Measurements from ENCODE around the gene PLEKHG3.
A peak's percentile ranks its signal among the peaks of the same experiment; 100 is the strongest.

The PLEKHG3 gene

DNA sequence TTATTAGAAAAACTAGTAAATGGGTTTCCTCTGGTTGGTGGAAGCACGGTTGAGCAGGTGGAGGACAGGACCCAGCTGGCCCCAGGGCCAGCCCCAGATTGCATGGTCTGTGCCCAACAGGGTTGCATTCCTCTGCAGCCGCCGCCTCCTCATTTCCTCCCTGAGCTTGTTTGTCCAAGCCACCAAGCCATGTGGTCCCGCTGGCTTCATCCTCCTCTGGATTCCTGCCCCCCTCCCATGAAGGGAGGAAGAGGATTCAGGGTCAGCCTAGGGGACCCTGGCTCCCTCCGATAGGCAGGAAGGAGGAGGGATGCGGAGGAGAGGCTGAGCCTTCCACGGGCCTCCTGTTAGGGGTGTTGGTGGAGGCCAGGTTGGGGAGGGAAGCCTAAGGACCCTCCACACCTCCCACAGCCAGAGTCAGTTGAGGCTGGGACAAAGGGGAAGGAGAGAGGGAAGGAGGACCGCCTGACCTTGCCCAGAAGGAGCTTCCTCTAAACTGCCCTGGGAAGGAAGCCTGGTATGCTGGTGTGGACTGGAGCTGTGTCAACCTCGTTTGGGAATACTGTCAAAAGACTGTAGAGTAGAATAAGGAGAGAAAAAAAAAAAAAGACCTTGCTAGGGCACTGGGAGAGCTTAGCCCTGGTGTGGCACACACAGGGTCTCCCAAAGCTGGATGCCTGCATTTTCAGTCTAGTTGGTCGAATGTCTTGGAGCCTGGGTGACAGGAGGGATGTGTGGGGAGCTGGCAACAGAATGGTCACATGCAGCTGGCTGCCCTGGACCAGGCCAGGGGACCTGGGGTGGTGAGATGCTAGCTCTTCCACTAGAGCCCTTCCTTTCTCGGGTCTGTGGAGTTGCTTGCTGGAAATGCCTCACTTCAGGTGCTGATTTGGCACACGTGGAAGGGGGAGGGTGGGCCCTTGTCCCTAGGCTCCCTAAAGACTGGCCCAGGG, 42.4 kb downstream of the PLEKHG3 start:
- TF ChIP-seq ZFX (IDR thresholded peaks at IDR 0.05; ENCODE audit: borderline replicate concordance) (no peak), CTCF (IDR thresholded peaks at IDR 0.05) (no peak)
- no peak overlapping the region for H3K27ac ChIP-seq

DNA sequence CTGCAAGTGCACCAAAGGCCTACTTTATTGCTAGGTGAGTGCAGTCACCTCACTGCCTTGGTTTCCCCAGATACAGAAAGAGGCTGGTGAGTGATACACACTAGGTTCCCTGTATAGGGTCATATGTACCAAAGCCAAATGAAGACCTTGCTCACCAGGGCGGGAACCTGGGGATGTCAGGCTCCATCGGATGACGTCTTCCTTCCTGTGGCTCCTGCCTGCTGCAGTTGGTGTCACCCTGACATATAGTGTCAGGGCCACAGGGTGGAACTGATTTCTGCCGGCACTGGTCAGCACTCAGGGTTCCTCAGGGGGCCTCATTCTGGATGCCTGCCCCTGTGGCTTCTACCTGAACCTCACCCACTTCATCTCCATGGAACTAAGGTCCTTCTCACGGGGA, 43.1 kb downstream of the PLEKHG3 start:
- TF ChIP-seq CTCF (IDR thresholded peaks at IDR 0.05): no peak
- no peak for TF ChIP-seq ZFX (IDR thresholded peaks at IDR 0.05; ENCODE audit: borderline replicate concordance)
- H3K27ac ChIP-seq: no peak overlapping the region

DNA sequence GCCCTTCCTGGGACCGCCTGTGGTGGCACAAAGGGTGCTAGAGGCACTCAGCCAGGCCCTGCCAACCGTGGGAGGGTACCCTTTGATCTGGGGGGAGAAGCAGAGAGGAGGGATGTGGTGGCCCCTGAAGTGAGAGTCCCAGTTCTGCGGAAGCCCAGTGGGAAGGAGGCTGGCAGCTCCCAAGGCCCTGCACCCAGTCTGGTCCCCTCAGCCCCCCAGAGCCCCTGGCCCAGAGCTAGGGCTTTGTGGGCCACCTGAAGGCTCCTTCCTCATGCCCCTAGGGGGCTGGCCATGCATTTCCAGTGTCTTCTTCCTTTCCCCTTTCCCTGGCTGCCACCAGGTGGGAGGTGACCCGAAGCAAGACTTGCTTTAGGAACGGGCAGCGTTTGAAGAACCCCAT, 44.3 kb downstream of the PLEKHG3 start:
- TF ChIP-seq ZFX (IDR thresholded peaks at IDR 0.05; ENCODE audit: borderline replicate concordance) (no peak), CTCF (IDR thresholded peaks at IDR 0.05) (no peak)
- peak overlapping the region; percentile 66; the same call in 1 of the 2 replicates for H3K27ac ChIP-seq

- peak overlapping the region; percentile 66 for H3K27ac ChIP-seq
- TF ChIP-seq CTCF (IDR thresholded peaks at IDR 0.05) (no peak), ZFX (IDR thresholded peaks at IDR 0.05; ENCODE audit: borderline replicate concordance) (no peak)
Measured at GRCh38 chr14:64748995-64749714, 44.9 kb downstream of the PLEKHG3 start.

GRCh38 chr14:64752909-64753308, 48.7 kb downstream of the PLEKHG3 start:
- H3K27ac ChIP-seq: no peak overlapping the region
- TF ChIP-seq CTCF (IDR thresholded peaks at IDR 0.05) (no peak), ZFX (IDR thresholded peaks at IDR 0.05; ENCODE audit: borderline replicate concordance) (no peak)

DNA sequence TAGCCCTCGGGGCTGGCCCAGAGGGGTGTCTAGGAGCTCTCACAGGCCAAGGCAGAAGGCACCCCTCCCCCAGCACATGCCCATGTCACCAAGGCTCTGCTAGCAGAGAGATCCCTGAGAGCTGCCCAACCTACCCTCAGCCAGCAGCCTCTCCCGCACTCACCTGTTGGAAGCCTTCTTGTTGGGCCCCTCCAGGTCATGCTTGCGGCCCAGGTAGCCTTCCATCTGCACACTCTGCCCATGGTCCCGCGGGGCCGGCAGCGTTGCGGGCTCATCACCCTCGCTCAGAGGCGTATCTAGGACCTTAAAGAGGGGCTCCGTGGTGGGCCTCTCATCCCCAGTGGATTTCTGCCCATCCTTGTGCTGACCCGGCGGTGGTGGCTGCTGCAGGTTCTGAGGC, 49.1 kb downstream of the PLEKHG3 start:
- H3K27ac ChIP-seq: no peak overlapping the region
- TF ChIP-seq CTCF (IDR thresholded peaks at IDR 0.05) (no peak), ZFX (IDR thresholded peaks at IDR 0.05; ENCODE audit: borderline replicate concordance) (no peak)

GRCh38 chr14:64753999-64754398, 49.8 kb downstream of the PLEKHG3 start:
- no peak overlapping the region for H3K27ac ChIP-seq
- no peak for TF ChIP-seq ZFX (IDR thresholded peaks at IDR 0.05; ENCODE audit: borderline replicate concordance)
- TF ChIP-seq CTCF (IDR thresholded peaks at IDR 0.05): no peak

All from 22Rv1 (cell line).